Activated B cell treated with CpG ODN at 0.5 μM for 24 hours (primary cell): ENCODE data around the gene UBL7. TPM values are rescaled to one million over a fixed set of nuclear protein-coding genes. Genes with fewer than 3 reads are reported as not detected.
"Not testable (repeated sequence)": the region's sequence is repeated elsewhere in the genome, so short reads cannot be mapped to it uniquely, and the experiment has no call there.

Experiments
- ATAC-seq: fragments of 200-7000 bp; cut with Tn5 transposase; one replicate; pipeline ENCODE4 v1.10.0; 2021; ENCODE audit warnings: low read depth, mild to moderate bottlenecking, moderate library complexity
- CTCF ChIA-PET: fragments of 350-600 bp; sonication (Branson Sonifier 250); formaldehyde crosslinking; loops from one replicate; lab custom pipeline; 2021; ENCODE audit warnings: antibody characterized with exemption; lab: Charles Lee
- POLR2A ChIA-PET: fragments of 350-600 bp; sonication (Branson Sonifier 250); formaldehyde crosslinking; loops from one replicate; lab custom pipeline; 2021; ENCODE audit warnings: antibody characterized with exemption; lab: Charles Lee
- DNase-seq: peaks from one replicate; pipeline ENCODE4 v3.0.0; 2022
- H3K27ac Mint-ChIP-seq: one replicate; pipeline ENCODE4 v1.8.0; 2020; ENCODE audit warnings: mixed read lengths
- H3K27me3 Mint-ChIP-seq: one replicate; pipeline ENCODE4 v1.8.0; 2021; ENCODE audit warnings: mixed read lengths
- H3K36me3 Mint-ChIP-seq: one replicate; pipeline ENCODE4 v1.8.0; 2021; ENCODE audit warnings: low read depth, mixed read lengths
- H3K4me1 Mint-ChIP-seq: one replicate; pipeline ENCODE4 v1.8.0; 2021; ENCODE audit warnings: mixed read lengths
- H3K4me3 Mint-ChIP-seq: one replicate; pipeline ENCODE4 v1.8.0; 2020; ENCODE audit warnings: mild to moderate bottlenecking, mixed read lengths
- H3K9me3 Mint-ChIP-seq: one replicate; pipeline ENCODE4 v1.8.0; 2020; ENCODE audit warnings: mixed read lengths
- intact Hi-C: fragments of 100-400 bp; cut with micrococcal nuclease; formaldehyde crosslinking; loops from one replicate; pipeline ENCODE4 v1.15.1; 2024
- total RNA-seq: library from RNA; stranded (reverse); gene quantifications from 2 replicates; pipeline ENCODE4 v1.2.3, GENCODE V29; 2022
- TF ChIP-seq, protein P1 (sequence below): fragments of 200-600 bp; IDR thresholded peaks from one replicate; pipeline ENCODE4 v1.8.0; 2022; ENCODE audit warnings: antibody characterized with exemption, mild to moderate bottlenecking

UBL7 gene
- total RNA-seq, 1 donor from 2014 or later, result 48.8 TPM

DNA sequence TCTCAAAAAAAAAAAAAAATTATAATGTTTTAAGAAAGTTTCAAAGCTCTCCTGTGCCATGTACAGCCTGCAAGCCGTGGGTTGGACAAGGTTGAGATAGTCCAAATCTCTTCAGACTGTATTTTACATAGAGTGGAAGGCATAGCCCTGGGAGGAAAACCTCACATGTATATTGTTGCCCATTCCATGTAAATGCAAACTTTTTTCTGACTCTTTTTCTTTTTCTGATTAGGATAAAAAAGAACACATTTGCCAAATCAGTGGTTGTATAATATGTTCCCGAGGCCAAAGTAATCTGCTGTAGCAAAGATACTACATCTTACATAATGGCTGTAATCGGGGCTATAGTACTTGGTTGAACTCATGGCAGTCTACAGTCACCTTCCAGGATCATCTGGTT lies 35.7 kb upstream of the UBL7 start:
- TF ChIP-seq, protein P1, sequence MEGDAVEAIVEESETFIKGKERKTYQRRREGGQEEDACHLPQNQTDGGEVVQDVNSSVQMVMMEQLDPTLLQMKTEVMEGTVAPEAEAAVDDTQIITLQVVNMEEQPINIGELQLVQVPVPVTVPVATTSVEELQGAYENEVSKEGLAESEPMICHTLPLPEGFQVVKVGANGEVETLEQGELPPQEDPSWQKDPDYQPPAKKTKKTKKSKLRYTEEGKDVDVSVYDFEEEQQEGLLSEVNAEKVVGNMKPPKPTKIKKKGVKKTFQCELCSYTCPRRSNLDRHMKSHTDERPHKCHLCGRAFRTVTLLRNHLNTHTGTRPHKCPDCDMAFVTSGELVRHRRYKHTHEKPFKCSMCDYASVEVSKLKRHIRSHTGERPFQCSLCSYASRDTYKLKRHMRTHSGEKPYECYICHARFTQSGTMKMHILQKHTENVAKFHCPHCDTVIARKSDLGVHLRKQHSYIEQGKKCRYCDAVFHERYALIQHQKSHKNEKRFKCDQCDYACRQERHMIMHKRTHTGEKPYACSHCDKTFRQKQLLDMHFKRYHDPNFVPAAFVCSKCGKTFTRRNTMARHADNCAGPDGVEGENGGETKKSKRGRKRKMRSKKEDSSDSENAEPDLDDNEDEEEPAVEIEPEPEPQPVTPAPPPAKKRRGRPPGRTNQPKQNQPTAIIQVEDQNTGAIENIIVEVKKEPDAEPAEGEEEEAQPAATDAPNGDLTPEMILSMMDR, result no peak
- DNase-seq (no peak), ATAC-seq (no peak)
- intact Hi-C loops, result no loop called here
- H3K27ac Mint-ChIP-seq, result no peak overlapping the region
- H3K4me1 Mint-ChIP-seq, result no peaks in the 10 kb centered on the region
- no peak overlapping the region for H3K4me3 Mint-ChIP-seq
- H3K36me3 Mint-ChIP-seq, result peaks cover 8% of the 10 kb centered on the region
- ChIA-PET CTCF (no interaction called here), POLR2A (no interaction called here)
- no peaks in the 10 kb centered on the region for H3K9me3 Mint-ChIP-seq
- no peaks in the 10 kb centered on the region for H3K27me3 Mint-ChIP-seq

DNA sequence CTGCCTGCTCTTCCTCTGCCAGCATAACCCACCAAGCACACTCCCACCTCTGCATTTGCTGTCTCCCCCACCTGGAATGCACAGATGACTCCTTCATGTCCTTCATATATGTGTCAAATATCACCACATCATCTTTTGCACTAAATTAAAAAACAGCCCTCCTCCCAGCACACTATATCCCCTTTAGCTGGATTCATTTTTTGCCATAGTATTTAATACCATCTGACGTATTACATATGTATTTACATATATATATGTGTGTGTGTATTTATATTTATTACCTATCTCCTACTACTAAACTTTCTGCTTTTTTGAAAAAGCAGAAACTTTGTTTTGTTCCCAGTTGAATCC lies 29.4 kb upstream of the UBL7 start:
- H3K36me3 Mint-ChIP-seq, result peaks cover 13% of the 10 kb centered on the region
- H3K4me3 Mint-ChIP-seq, result peak overlapping the region; percentile 51
- peaks cover 11% of the 10 kb centered on the region for H3K4me1 Mint-ChIP-seq
- TF ChIP-seq, protein P1, result no peak
- no peaks in the 10 kb centered on the region for H3K27me3 Mint-ChIP-seq
- ATAC-seq (no peak), DNase-seq (no peak)
- intact Hi-C loops, result no loop called here
- peak overlapping the region; percentile 8 for H3K27ac Mint-ChIP-seq
- no peaks in the 10 kb centered on the region for H3K9me3 Mint-ChIP-seq
- CTCF ChIA-PET, result interaction anchor here (1.6 to 2.9 kb wide), 4 partner anchors 107 to 116 kb away, joined by 7 to 21 read pairs (median 12); no protein-coding TSS in a partner anchor
- POLR2A ChIA-PET, result interaction anchor here (1.0 kb wide), 1 partner anchor 29 kb away, joined by 3 read pairs; no protein-coding TSS in a partner anchor

DNA sequence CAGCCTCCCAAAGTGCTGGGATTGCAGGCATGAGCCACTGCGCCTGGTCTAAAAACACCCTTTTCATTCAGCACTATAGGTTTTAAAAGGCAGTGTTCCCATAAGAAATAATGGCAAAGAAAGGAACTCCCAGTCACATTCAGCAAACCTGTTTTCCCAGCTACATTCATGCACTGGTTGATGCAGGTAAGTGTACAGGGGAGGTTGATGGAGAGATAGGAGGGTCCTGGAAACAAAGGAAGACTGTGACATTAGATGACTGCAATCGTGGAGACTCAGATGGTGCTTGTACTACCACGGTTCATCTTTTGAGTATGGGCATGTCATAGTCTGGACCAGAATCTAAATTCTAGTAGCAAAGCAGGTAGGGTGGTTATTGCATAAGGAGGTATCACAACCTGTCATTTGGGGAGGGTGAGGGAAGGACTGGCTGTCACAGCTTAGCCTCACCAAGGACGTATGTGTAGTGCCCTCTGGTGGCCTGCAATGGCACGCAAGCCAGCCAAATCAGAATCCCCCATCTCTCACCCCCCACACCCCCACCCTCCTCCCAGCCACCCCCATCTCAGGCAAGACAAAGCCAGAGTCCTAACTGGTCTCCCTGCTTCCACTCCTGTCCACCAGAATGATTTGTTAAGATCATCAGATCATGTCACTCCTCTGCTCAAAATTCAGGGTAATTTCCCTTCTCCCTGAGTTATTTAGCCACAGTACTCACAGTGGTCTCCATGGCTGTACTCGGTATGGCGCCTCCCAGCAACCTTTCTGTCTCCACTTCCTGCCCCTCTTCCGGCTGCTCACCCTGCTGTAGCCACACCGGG lies 28.8 kb upstream of the UBL7 start:
- Mint-ChIP-seq H3K9me3 (no peaks in the 10 kb centered on the region), H3K27me3 (no peaks in the 10 kb centered on the region), H3K4me1 (peaks cover 11% of the 10 kb centered on the region), H3K4me3 (peak overlapping the region; percentile 51), H3K36me3 (peaks cover 13% of the 10 kb centered on the region), H3K27ac (peak overlapping the region; percentile 8)
- TF ChIP-seq, protein P1, result peak; percentile 25
- peak; percentile 60 for DNase-seq
- peak; percentile 96 for ATAC-seq
- CTCF ChIA-PET, result interaction anchor here (1.6 to 2.9 kb wide), 4 partner anchors 107 to 115 kb away, joined by 7 to 21 read pairs (median 12); no protein-coding TSS in a partner anchor
- POLR2A ChIA-PET, result interaction anchor here (0.5 to 1.0 kb wide), 2 partner anchors 28 to 118 kb away, joined by 3 read pairs; no protein-coding TSS in a partner anchor
- intact Hi-C loops, result loop anchor here (1.0 to 2.0 kb wide), 4 partner anchors 51 to 115 kb away; partner anchors contain the start of gene ARID3B

DNA sequence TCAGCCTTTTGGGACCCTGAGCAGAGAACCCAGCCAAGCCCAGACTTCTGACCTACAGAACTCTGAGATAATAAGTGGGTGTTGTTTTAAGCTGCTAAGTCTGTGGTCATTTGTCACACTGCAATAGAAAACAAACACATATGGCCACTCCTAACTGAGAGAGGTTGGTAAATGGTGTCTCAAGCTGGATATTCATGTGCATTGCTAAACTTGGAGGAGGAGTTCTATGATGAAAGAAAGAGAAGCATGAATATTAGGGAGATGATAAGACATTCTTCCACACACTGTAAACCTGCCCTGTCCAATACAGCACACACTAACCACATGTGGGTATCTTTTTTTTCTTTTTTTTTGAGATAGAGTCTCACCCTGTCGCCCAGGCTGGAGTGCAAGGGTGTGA lies 27.8 kb upstream of the UBL7 start:
- Mint-ChIP-seq H3K36me3 (peaks cover 10% of the 10 kb centered on the region), H3K9me3 (no peaks in the 10 kb centered on the region), H3K4me1 (peaks cover 11% of the 10 kb centered on the region), H3K27me3 (no peaks in the 10 kb centered on the region), H3K27ac (no peak overlapping the region), H3K4me3 (no peak overlapping the region)
- TF ChIP-seq, protein P1, result no peak
- POLR2A ChIA-PET, result no interaction called here
- intact Hi-C loops, result loop anchor here (1.0 to 2.0 kb wide), 4 partner anchors 50 to 114 kb away; partner anchors contain the start of gene ARID3B
- DNase-seq, result no peak
- CTCF ChIA-PET, result interaction anchor here (1.6 to 2.9 kb wide), 4 partner anchors 106 to 114 kb away, joined by 7 to 21 read pairs (median 12); no protein-coding TSS in a partner anchor
- no peak for ATAC-seq

DNA sequence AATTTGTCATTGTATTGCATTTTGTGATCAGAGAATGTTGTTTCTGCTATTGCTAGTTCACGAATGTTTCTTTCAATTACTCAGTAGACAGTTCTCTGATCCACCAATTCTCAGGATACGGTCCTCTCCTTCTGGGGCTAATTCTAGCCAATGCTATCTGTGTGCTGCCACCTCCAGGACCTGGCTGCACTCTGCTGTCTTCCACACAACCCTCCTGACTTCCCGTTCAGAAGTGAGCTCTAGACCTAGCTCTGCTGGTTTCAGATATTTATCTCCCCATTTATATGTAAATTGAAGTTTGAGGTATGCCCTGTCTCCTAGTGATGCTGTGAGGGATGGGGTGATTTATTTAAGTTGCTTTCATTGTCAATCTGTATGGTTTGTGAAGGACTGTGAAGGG lies 21.7 kb upstream of the UBL7 start:
- H3K4me1 Mint-ChIP-seq, result no peaks in the 10 kb centered on the region
- TF ChIP-seq, protein P1, result no peak
- H3K36me3 Mint-ChIP-seq, result peaks cover 23% of the 10 kb centered on the region
- no peak for DNase-seq
- POLR2A ChIA-PET, result interaction anchor here (0.8 kb wide), 1 partner anchor 18 kb away, joined by 6 read pairs; no protein-coding TSS in a partner anchor
- no peak overlapping the region for H3K27ac Mint-ChIP-seq
- no peak overlapping the region for H3K4me3 Mint-ChIP-seq
- ATAC-seq, result no peak
- CTCF ChIA-PET, result interaction anchor here (0.9 kb wide), 2 partner anchors 100 to 106 kb away, joined by 3 read pairs; no protein-coding TSS in a partner anchor
- H3K9me3 Mint-ChIP-seq, result no peaks in the 10 kb centered on the region
- H3K27me3 Mint-ChIP-seq, result no peaks in the 10 kb centered on the region
- intact Hi-C loops, result no loop called here

DNA sequence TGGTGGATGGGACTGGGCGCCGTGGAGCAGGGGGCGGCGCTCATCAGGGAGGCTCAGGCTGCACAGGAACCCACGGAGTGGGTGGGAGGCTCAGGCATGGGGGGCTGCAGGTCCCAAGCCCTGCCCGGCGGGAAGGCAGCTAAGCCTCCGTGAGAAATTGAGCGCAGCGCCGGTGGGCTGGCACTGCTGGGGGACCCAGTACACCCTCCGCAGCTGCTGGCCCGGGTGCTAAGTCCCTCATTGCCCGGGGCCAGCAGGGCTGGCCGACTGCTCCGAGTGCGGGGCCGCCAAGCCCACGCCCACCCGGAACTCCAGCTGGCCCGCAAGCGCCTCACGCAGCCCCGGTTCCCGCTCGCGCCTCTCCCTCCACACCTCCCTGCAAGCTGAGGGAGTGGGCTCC lies 19.4 kb upstream of the UBL7 start:
- H3K4me1 Mint-ChIP-seq, H3K4me3 Mint-ChIP-seq, H3K9me3 Mint-ChIP-seq, intact Hi-C loops, POLR2A ChIA-PET, H3K27me3 Mint-ChIP-seq, CTCF ChIA-PET, ATAC-seq, DNase-seq, H3K27ac Mint-ChIP-seq: not testable (repeated sequence)
- H3K36me3 Mint-ChIP-seq, result peaks cover 29% of the 10 kb centered on the region

DNA sequence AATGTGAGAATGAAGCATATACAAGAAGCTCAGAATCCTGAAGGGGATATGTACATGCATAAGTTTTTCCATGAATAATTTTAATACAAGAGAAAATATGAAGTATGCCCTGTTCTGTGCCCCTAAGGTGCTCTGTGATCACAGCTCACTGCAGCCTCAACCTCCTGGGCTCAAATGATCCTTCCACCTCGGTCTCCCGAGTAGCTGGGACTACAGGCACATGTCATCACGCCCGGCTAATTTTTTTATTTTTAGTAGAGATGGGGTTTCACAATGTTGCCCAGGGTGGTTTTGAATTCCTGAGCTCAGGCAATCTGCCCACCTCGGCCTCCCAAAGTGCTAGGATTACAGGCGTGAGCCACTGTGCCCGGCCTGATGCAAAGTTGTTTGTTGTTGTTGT lies 10.7 kb upstream of the UBL7 start:
- H3K27me3 Mint-ChIP-seq, H3K4me3 Mint-ChIP-seq, intact Hi-C loops, H3K4me1 Mint-ChIP-seq, ATAC-seq, H3K9me3 Mint-ChIP-seq, H3K27ac Mint-ChIP-seq, DNase-seq: not testable (repeated sequence)
- ChIA-PET POLR2A (interaction anchor here (0.6 to 0.7 kb wide), 2 partner anchors 1106 to 1588 kb away, joined by 3 to 5 read pairs; partner anchors contain the start of gene TMEM266), CTCF (interaction anchor here (0.6 kb wide), 1 partner anchor 499 kb away, joined by 3 read pairs; no protein-coding TSS in a partner anchor)
- H3K36me3 Mint-ChIP-seq, result peaks cover 44% of the 10 kb centered on the region
